ENCODE data around the gene LLGL2. TPM values are rescaled to one million over a fixed set of nuclear protein-coding genes. Genes with fewer than 3 reads are reported as not detected.
"Not testable (repeated sequence)": the region's sequence is repeated elsewhere in the genome, so short reads cannot be mapped to it uniquely, and the experiment has no call there.

Gene LLGL2
- total and polyA plus RNA-seq, 5 experiments from 2014 or later = 13.4 to 30.6 (median 21.8) TPM

- Mint-ChIP-seq H3K4me1 (peaks cover 13 to 33% (median 26%) of the 10 kb centered on the region in 4 donors), H3K9me3 (no peaks in the 10 kb centered on the region), H3K36me3 (peaks cover 0 to 42% (median 11%) of the 10 kb centered on the region in 3 donors), H3K27me3 (no peaks in the 10 kb centered on the region), H3K27ac (peak overlapping the region; percentile 90 to 98 (median 96)), H3K4me3 (peak overlapping the region; percentile 71 to 88 (median 84))
- POLR2A ChIA-PET = interaction anchor here (0.7 to 3.1 kb wide), 10 partner anchors 13 to 360 kb away, joined by 3 to 19 read pairs (median 5); partner anchors contain the start of genes GGA3, MIF4GD, MRPS7 and TMEM94
- ATAC-seq = peak; percentile 54 to 78
- DNase-seq = peak in 8 of 10 donors; percentile 51 to 88 (median 79)
Observed at GRCh38 chr17:75518201-75518600, 7.3 kb upstream of the LLGL2 start.

- H3K36me3 Mint-ChIP-seq = peaks cover 0 to 43% (median 11%) of the 10 kb centered on the region in 3 donors
- peaks cover 13 to 33% (median 26%) of the 10 kb centered on the region in 4 donors for H3K4me1 Mint-ChIP-seq
- no peaks in the 10 kb centered on the region for H3K27me3 Mint-ChIP-seq
- peak overlapping the region in 8 of 10 donors; percentile 51 to 87 (median 84) for H3K4me3 Mint-ChIP-seq
- DNase-seq (no peak), ATAC-seq (no peak)
- H3K9me3 Mint-ChIP-seq = no peaks in the 10 kb centered on the region
- POLR2A ChIA-PET = interaction anchor here (0.9 to 3.1 kb wide), 5 partner anchors 14 to 360 kb away, joined by 3 to 19 read pairs (median 5); partner anchors contain the start of genes TMEM94 and TRIM47
- peak overlapping the region in 9 of 10 donors; percentile 90 to 98 (median 96) for H3K27ac Mint-ChIP-seq
Observed at GRCh38 chr17:75518983-75519537, 6.4 kb upstream of the LLGL2 start.

GRCh38 chr17:75520413-75520812 is 5.1 kb upstream of the LLGL2 start:
- not testable (repeated sequence) for H3K9me3 Mint-ChIP-seq, DNase-seq, H3K27me3 Mint-ChIP-seq, ATAC-seq, H3K4me3 Mint-ChIP-seq
- POLR2A ChIA-PET = interaction anchor here (1.1 to 1.7 kb wide), 2 partner anchors 61 to 68 kb away, joined by 3 to 4 read pairs; no protein-coding TSS in a partner anchor
- Mint-ChIP-seq H3K36me3 (peaks cover 0 to 45% (median 11%) of the 10 kb centered on the region in 3 donors), H3K4me1 (peaks cover 13 to 37% (median 27%) of the 10 kb centered on the region in 4 donors), H3K27ac (peak overlapping the region in 1 of 10 donors; percentile 43)

DNA sequence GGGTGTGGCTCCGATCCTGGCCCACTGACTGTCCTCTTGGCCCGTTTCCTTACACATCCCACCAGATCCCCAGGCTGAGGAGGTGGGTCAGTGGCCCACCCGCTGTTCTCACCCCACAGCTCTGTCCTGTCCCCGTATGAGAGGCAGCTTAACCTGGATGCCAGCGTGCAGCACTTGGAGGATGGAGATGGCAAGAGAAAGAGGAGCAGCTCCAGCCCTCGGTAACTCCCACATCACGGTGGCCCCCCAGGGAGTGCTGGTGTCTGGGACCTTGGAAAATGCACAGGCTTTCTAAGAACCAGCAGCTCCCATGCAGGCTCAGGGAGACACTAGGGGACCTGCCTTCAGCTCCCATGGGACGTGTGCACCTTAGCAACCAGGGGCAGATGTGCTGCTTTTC is 4.2 kb upstream of the LLGL2 start:
- H3K27ac Mint-ChIP-seq = peak overlapping the region in 3 of 10 donors; percentile 15 to 47 (median 33)
- POLR2A ChIA-PET = interaction anchor here (1.1 to 1.7 kb wide), 2 partner anchors 60 to 67 kb away, joined by 3 to 4 read pairs; no protein-coding TSS in a partner anchor
- H3K9me3 Mint-ChIP-seq = no peaks in the 10 kb centered on the region
- H3K27me3 Mint-ChIP-seq = no peaks in the 10 kb centered on the region
- peaks cover 0 to 45% (median 11%) of the 10 kb centered on the region in 3 donors for H3K36me3 Mint-ChIP-seq
- DNase-seq (no peak), ATAC-seq (no peak)
- peaks cover 14 to 39% (median 30%) of the 10 kb centered on the region in 4 donors for H3K4me1 Mint-ChIP-seq
- no peak overlapping the region for H3K4me3 Mint-ChIP-seq

GRCh38 chr17:75521951-75522727 is 3.4 kb upstream of the LLGL2 start:
- Mint-ChIP-seq H3K27ac (peak overlapping the region in 3 of 10 donors; percentile 11 to 88 (median 45)), H3K36me3 (peaks cover 0 to 45% (median 11%) of the 10 kb centered on the region in 3 donors), H3K27me3 (no peaks in the 10 kb centered on the region), H3K9me3 (no peaks in the 10 kb centered on the region), H3K4me1 (peaks cover 16 to 45% (median 33%) of the 10 kb centered on the region in 4 donors), H3K4me3 (peak overlapping the region in 1 of 10 donors; percentile 35)
- ATAC-seq (no peak), DNase-seq (no peak)
- POLR2A ChIA-PET = interaction anchor here (1.1 to 1.7 kb wide), 2 partner anchors 67 kb away, joined by 4 read pairs; no protein-coding TSS in a partner anchor

DNA sequence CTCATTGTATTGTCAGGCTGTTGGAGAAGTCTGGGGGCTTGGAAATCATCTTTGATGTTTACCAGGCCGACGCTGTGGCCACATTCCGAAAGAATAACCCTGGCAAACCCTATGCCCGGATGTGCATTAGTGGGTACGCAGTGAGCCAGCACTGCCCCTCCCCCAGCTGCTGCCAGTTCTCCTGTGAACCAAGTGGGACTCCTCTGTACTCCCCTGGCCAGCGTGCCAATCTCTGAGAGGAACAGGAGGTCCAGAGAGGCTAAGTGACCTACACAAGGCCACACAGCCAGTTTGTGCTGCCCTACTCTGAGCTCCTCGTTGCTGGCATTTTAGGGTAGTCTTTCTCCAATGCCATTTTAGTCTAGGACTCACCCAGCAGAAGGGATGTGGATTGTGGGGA is 1.9 kb upstream of the LLGL2 start:
- H3K36me3 Mint-ChIP-seq = peaks cover 0 to 39% (median 8%) of the 10 kb centered on the region in 3 donors
- no peak for ATAC-seq
- H3K9me3 Mint-ChIP-seq = no peaks in the 10 kb centered on the region
- H3K4me3 Mint-ChIP-seq = peak overlapping the region in 4 of 10 donors; percentile 19 to 81 (median 70)
- POLR2A ChIA-PET = interaction anchor here (2.2 kb wide), 1 partner anchor 7 kb away, joined by 32 read pairs; the partner anchor contains the start of gene TSEN54
- no peaks in the 10 kb centered on the region for H3K27me3 Mint-ChIP-seq
- H3K27ac Mint-ChIP-seq = peak overlapping the region in 3 of 10 donors; percentile 21 to 60 (median 40)
- no peak for DNase-seq
- H3K4me1 Mint-ChIP-seq = peaks cover 4 to 31% (median 20%) of the 10 kb centered on the region in 4 donors

DNA sequence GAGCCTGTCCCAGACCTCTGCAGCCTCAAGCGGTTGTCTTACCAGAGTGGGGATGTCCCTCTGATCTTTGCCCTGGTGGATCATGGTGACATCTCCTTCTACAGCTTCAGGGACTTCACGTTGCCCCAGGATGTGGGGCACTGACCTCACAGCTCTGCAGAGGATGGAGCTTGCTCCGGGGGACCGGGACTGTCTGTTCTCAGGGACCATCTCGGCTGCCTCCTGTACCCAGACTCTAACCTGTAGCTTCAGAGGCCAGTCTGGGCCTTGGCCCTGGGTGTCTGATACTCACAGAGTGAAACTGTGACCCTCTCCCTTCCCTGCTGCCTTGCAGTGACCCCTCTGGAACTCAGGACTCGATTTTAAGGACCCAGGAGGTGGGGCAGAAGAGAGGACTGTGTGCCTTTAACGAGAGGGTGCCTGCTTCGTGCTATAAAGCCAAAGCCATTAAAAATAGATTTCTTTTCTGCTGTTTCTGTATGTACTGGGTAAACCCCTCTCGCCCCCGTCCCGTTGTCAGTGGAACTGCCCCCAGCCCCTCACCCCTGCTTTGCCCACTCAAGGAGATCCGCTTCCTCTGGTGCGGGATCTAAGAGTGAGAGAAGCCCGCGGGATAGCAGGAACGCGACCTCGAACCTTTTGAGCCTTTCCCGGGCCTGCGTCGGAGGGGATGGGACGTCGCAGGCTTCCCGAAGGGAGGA is 1.1 kb upstream of the LLGL2 start:
- peaks cover 0 to 33% (median 7%) of the 10 kb centered on the region in 3 donors for H3K36me3 Mint-ChIP-seq
- no peaks in the 10 kb centered on the region for H3K9me3 Mint-ChIP-seq
- H3K4me3 Mint-ChIP-seq = peak overlapping the region; percentile 54 to 81 (median 74)
- H3K4me1 Mint-ChIP-seq = peaks cover 3 to 24% (median 14%) of the 10 kb centered on the region in 4 donors
- ATAC-seq (no peak), DNase-seq (peak in 1 of 10 donors; percentile 31)
- POLR2A ChIA-PET = interaction anchor here (1.0 to 2.2 kb wide), 9 partner anchors 8 to 254 kb away, joined by 3 to 32 read pairs (median 4); partner anchors contain the start of genes MIF4GD, TMEM94 and TSEN54
- no peaks in the 10 kb centered on the region for H3K27me3 Mint-ChIP-seq
- H3K27ac Mint-ChIP-seq = peak overlapping the region in 6 of 10 donors; percentile 63 to 90 (median 78)

DNA sequence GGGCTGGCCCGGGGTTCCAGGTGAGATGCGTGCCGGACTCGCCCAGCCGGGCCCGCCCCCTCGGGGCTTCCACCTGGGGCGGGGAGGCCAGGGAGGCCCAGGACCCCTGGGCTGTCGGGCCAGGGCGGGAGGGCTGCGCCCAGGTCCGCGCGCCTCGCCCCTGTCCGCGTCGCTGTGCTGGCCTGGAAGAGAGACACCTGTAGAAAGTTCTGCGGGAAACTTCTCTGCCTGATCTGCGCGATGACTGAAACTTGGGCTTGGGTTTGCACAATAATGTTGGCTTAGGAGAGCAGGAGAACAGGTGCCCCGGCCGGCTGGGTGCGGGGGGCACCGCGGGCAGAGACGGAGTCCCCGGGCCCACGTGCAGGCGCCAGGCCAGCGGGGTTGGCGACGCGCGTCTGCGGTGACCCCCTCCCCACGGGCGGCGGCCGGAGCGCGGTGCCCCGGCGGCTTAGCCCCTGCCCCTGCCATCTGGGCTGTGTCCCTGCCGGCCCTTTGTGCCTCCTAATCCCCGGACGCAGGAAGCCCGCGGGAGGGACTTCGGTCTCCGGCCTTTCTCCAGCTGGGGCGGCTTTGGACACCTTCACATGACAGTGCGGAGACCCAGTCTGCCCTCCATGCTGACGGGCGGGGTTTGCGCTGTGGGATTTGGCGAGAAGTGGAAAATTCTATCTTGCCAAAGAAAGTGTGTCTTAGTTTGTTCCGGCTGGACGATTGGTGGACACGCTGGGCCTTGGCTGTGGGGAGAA is 483 bp downstream of the LLGL2 start:
- H3K4me3 Mint-ChIP-seq = peak overlapping the region; percentile 71 to 88 (median 80)
- no peaks in the 10 kb centered on the region for H3K9me3 Mint-ChIP-seq
- peak in 1 of 2 donors; percentile 21 for ATAC-seq
- no peak for DNase-seq
- peaks cover 3 to 21% (median 12%) of the 10 kb centered on the region in 4 donors for H3K4me1 Mint-ChIP-seq
- no peaks in the 10 kb centered on the region for H3K27me3 Mint-ChIP-seq
- peak overlapping the region in 8 of 10 donors; percentile 3 to 80 (median 51) for H3K27ac Mint-ChIP-seq
- H3K36me3 Mint-ChIP-seq = peaks cover 0 to 23% (median 3%) of the 10 kb centered on the region in 3 donors
- POLR2A ChIA-PET = interaction anchor here (0.6 to 2.2 kb wide), 17 partner anchors 9 to 255 kb away, joined by 3 to 32 read pairs (median 4); partner anchors contain the start of genes MIF4GD, TMEM94 and TSEN54

GRCh38 chr17:75526555-75527270 is 1.2 kb downstream of the LLGL2 start:
- peak in 1 of 10 donors; percentile 14 for DNase-seq
- Mint-ChIP-seq H3K4me3 (peak overlapping the region; percentile 71 to 88 (median 80)), H3K27ac (peak overlapping the region in 6 of 10 donors; percentile 31 to 80 (median 51)), H3K27me3 (no peaks in the 10 kb centered on the region), H3K36me3 (peaks cover 0 to 17% (median 3%) of the 10 kb centered on the region in 3 donors), H3K9me3 (no peaks in the 10 kb centered on the region), H3K4me1 (peaks cover 3 to 21% (median 12%) of the 10 kb centered on the region in 4 donors)
- no peak for ATAC-seq
- POLR2A ChIA-PET = interaction anchor here (0.6 to 1.2 kb wide), 7 partner anchors 10 to 1649 kb away, joined by 3 to 5 read pairs (median 4); partner anchors contain the start of gene TSEN54

GRCh38 chr17:75530837-75531720 is 5.6 kb downstream of the LLGL2 start:
- no peaks in the 10 kb centered on the region for H3K9me3 Mint-ChIP-seq
- peaks cover 10 to 42% (median 27%) of the 10 kb centered on the region in 4 donors for H3K4me1 Mint-ChIP-seq
- no peak for DNase-seq
- H3K36me3 Mint-ChIP-seq = peaks cover 0 to 13% (median 2%) of the 10 kb centered on the region in 3 donors
- H3K4me3 Mint-ChIP-seq = no peak overlapping the region
- ATAC-seq = no peak
- no peaks in the 10 kb centered on the region for H3K27me3 Mint-ChIP-seq
- POLR2A ChIA-PET = no interaction called here
- H3K27ac Mint-ChIP-seq = no peak overlapping the region

Measured in naive thymus-derived CD8-positive, alpha-beta T cell (primary cell).